Right lobe of liver (tissue), 4 donors: ENCODE data around the gene CALHM1.

Experiments used
- POLR2A ChIP-seq: fragments of 450-650 bp; IDR thresholded peaks from one replicate; pipeline ENCODE4 v1.6.1; 2017; ENCODE audit warnings: antibody characterized with exemption, mild to moderate bottlenecking
- TF ChIP-seq, protein P1 (sequence below), 4 donors: fragments of 200-600 bp in 3 of 4; fragments of 450-650 bp in 1 of 4; IDR thresholded peaks; one replicate each; pipeline versions ENCODE4 v1.5.1 to v1.8.0; 2016 to 2022; ENCODE audit warnings: antibody characterized with exemption in 4 of 4, mild to moderate bottlenecking in 2 of 4
- donor health status: DM: no; HTN: no; CAD: no.
- donor health status: DM: no; HTN: no; CAD: no.
- donor health status: DM: no; HTN: yes; CAD: no.

DNA sequence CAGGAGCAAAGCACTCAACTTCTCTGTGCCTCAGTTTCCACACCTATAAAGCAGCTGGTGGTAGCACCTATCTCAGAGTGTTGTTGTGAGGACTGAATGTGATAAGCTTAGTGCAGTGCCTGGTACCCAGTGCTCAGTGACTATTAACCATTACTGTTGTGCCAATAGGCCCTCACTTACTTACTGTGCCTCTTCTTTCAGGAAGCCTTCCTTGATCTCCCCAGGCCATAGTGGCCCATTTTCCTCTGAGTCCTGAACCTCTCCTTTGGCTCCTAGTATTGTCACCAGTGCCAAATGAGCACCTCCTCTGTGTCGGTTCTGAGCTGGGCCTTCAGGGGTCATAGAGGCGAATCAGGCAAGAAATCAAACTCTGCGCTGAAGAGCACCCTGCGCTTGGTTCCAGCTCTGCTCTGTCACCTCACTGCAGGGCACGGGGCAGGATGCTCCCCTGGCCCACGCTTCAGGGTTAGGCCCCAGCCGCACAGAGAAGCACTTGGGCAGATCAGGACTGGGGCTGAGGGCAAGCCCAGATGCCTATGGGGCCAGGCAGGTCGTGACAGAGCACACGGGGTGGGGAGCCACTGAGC lies 2.5 kb downstream of the CALHM1 start:
- TF ChIP-seq, protein P1, sequence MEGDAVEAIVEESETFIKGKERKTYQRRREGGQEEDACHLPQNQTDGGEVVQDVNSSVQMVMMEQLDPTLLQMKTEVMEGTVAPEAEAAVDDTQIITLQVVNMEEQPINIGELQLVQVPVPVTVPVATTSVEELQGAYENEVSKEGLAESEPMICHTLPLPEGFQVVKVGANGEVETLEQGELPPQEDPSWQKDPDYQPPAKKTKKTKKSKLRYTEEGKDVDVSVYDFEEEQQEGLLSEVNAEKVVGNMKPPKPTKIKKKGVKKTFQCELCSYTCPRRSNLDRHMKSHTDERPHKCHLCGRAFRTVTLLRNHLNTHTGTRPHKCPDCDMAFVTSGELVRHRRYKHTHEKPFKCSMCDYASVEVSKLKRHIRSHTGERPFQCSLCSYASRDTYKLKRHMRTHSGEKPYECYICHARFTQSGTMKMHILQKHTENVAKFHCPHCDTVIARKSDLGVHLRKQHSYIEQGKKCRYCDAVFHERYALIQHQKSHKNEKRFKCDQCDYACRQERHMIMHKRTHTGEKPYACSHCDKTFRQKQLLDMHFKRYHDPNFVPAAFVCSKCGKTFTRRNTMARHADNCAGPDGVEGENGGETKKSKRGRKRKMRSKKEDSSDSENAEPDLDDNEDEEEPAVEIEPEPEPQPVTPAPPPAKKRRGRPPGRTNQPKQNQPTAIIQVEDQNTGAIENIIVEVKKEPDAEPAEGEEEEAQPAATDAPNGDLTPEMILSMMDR (IDR thresholded peaks at IDR 0.05), result no peak
- no peak for TF ChIP-seq POLR2A
